Keratinocyte (primary cell): ENCODE data around the gene PLXDC2.

Experiments used
- EZH2 ChIP-seq: IDR thresholded peaks from one replicate; pipeline ENCODE4 v1.6.1; 2012; ENCODE audit warnings: inconsistent platforms, mild to moderate bottlenecking, low read length, moderate library complexity
- TF ChIP-seq, protein P1 (sequence below), 3 experiments: IDR thresholded peaks in 1 of 3; conservative IDR thresholded peaks in 1 of 3; optimal IDR thresholded peaks in 1 of 3; 2 replicates in 2 of 3; 3 replicates in 1 of 3; pipeline versions ENCODE3 to v1.5.1; 2011; ENCODE audit warnings: low read length in 3 of 3, mild to moderate bottlenecking in 3 of 3, moderate library complexity in 2 of 3, control low read depth in 1 of 3, inconsistent platforms in 1 of 3; ENCODE audit not compliant: insufficient read depth in 2 of 3; ENCODE audit errors: extremely low read depth in 1 of 3

- TF ChIP-seq, protein P1, sequence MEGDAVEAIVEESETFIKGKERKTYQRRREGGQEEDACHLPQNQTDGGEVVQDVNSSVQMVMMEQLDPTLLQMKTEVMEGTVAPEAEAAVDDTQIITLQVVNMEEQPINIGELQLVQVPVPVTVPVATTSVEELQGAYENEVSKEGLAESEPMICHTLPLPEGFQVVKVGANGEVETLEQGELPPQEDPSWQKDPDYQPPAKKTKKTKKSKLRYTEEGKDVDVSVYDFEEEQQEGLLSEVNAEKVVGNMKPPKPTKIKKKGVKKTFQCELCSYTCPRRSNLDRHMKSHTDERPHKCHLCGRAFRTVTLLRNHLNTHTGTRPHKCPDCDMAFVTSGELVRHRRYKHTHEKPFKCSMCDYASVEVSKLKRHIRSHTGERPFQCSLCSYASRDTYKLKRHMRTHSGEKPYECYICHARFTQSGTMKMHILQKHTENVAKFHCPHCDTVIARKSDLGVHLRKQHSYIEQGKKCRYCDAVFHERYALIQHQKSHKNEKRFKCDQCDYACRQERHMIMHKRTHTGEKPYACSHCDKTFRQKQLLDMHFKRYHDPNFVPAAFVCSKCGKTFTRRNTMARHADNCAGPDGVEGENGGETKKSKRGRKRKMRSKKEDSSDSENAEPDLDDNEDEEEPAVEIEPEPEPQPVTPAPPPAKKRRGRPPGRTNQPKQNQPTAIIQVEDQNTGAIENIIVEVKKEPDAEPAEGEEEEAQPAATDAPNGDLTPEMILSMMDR (optimal IDR thresholded peaks at IDR 0.05 in 1 of 3, IDR thresholded peaks at IDR 0.05 in 1 of 3, conservative IDR thresholded peaks at IDR 0.05 in 1 of 3; ENCODE audit: extremely low read depth in 1 of 3, insufficient read depth in 2 of 3, low read length in 3 of 3) = no peak
- TF ChIP-seq EZH2 = no peak
Measured at GRCh38 chr10:19782430-19783089, 33.7 kb upstream of the PLXDC2 start.
